Central memory CD4-positive, alpha-beta T cell (primary cell): Measurements from ENCODE around the gene ATG9B.
"Not testable (repeated sequence)": the region's sequence is repeated elsewhere in the genome, so short reads cannot be mapped to it uniquely, and the experiment has no call there.

Source experiments
- DNase-seq: peaks from one replicate; pipeline ENCODE4 v3.0.0; 2022

The ATG9B gene

GRCh38 chr7:151014950-151015349, 9.3 kb downstream of the ATG9B start:
- DNase-seq: peak; percentile 39

DNA sequence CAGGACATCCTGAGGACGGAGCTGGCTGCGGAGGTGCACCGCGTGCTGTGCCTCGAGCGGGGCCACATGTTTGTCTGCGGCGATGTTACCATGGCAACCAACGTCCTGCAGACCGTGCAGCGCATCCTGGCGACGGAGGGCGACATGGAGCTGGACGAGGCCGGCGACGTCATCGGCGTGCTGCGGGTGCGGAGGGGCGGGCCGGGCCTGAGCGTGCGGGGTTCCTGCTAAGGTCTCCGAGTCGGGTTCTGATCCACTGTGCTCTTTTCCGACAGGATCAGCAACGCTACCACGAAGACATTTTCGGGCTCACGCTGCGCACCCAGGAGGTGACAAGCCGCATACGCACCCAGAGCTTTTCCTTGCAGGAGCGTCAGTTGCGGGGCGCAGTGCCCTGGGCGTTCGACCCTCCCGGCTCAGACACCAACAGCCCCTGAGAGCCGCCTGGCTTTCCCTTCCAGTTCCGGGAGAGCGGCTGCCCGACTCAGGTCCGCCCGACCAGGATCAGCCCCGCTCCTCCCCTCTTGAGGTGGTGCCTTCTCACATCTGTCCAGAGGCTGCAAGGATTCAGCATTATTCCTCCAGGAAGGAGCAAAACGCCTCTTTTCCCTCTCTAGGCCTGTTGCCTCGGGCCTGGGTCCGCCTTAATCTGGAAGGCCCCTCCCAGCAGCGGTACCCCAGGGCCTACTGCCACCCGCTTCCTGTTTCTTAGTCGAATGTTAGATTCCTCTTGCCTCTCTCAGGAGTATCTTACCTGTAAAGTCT, 10.4 kb downstream of the ATG9B start:
- peak; percentile 96 for DNase-seq

GRCh38 chr7:151013356-151013732, 10.9 kb downstream of the ATG9B start:
- DNase-seq: no peak

DNA sequence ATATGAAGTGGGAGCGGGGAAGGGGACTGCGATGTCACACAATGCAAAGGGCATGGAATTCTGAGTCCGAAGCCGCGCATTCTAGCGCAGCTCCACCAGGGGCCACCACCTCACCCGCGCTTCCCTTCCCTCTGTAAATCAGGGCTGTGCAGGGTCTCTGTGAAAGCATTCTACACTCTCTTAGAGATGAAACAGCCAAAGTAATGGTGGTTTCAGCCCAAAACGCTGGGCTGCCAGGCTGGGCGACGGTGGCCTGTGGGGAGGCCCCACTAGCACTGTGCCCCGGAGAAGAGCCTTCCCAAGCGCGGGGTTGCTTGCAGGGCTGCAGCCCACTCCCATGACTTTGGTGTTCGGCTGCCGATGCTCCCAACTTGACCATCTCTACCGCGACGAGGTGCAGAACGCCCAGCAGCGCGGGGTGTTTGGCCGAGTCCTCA, 11.4 kb downstream of the ATG9B start:
- DNase-seq: peak; percentile 19

DNA sequence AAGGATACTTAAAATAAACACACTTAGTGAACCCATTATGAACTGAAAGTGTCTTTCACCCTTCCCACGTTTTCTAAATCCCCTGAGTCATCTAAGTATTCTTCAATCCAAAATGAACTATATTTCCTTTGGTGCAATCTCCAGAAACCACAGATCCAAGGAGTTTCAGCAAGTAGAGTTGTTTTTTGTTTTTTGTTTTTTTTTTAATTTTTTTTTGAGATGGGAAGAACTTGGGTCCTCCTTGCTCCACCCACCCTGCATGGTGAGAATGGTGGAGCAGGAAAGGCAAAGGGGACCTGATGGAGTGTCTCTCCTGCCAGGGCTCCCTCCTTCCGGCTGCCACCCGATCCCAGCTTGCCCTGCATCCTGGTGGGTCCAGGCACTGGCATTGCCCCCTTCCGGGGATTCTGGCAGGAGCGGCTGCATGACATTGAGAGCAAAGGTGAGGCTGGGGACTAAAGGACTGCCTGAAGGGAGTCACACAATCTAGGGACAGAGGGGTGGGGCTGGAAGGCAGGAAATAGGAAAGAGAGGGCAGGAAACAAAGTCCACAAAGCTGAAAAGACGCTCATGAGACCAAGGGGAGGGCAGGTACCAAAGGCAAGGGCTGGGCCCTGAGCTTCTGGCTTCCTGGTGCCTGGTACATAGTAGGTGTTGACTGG, 12.1 kb downstream of the ATG9B start:
- DNase-seq: no peak

- not testable (repeated sequence) for DNase-seq
These were observed 12.7 kb downstream of the ATG9B start for GRCh38 chr7:151011616-151012015.

- DNase-seq: no peak
These were observed 13.2 kb downstream of the ATG9B start for GRCh38 chr7:151011097-151011409.

DNA sequence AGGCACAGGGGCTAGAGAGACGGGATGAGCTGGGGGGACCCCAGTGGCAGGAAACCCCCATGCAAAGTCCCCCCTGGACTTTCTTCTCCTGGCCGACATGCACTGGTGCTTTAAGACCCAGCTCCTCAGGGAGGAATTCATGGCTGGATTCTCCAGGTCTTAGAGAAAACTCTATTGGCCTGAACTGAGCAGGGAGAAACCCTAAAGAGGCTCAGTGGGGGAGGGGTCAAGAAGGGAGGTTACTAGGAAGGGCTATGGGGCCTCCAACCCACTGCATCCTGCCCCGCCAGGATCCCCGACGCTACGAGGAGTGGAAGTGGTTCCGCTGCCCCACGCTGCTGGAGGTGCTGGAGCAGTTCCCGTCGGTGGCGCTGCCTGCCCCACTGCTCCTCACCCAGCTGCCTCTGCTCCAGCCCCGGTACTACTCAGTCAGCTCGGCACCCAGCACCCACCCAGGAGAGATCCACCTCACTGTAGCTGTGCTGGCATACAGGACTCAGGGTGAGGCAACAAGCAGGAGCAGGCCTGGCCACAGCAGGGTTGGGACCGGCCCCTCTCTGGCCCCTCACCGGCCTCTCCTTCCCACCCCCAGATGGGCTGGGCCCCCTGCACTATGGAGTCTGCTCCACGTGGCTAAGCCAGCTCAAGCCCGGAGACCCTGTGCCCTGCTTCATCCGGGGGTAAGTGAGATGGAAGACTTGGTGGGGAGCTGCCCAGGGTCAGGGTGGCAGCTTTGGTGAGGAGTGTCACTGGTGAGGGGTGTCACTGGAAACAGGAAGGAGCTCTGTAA, 13.8 kb downstream of the ATG9B start:
- DNase-seq: peak; percentile 54

- DNase-seq: no peak
These were observed 14.3 kb downstream of the ATG9B start for GRCh38 chr7:151010037-151010306.

GRCh38 chr7:151009327-151010036, 14.8 kb downstream of the ATG9B start:
- no peak for DNase-seq

DNA sequence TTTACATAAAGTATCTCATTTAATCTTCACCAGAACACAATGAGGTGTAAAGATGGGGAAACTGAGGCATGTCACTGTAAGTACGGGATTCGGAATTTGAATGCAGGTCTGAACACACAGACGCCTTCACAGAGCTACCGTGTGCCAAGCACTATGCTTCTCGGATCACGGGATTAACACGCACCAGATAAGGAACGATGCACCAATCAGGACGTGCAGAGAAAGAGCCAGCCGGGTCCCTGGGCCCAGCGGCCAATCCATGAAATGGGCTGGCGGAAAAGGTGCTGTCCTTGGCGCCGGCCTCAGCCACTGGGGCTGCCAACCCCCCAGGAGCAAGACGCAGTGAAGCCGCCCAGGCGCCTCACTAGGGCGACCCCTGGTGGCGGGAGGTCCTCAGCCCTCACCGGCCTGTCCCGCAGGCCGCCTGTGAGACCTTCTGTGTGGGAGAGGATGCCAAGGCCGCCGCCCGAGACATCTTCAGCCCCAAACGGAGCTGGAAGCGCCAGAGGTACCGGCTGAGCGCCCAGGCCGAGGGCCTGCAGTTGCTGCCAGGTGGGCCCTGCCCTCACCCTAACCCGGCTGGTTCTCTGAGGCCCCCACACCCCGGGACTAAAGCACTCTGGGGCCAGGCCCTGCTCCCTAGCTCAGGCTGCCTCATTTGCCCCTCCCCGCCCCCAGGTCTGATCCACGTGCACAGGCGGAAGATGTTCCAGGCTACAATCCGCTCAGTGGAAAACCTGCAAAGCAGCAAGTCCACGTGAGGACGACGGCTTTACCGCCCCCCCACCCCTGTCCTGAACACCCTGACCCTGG, 15.6 kb downstream of the ATG9B start:
- peak; percentile 76 for DNase-seq

GRCh38 chr7:151008143-151008510, 16.2 kb downstream of the ATG9B start:
- DNase-seq: peak; percentile 65

DNA sequence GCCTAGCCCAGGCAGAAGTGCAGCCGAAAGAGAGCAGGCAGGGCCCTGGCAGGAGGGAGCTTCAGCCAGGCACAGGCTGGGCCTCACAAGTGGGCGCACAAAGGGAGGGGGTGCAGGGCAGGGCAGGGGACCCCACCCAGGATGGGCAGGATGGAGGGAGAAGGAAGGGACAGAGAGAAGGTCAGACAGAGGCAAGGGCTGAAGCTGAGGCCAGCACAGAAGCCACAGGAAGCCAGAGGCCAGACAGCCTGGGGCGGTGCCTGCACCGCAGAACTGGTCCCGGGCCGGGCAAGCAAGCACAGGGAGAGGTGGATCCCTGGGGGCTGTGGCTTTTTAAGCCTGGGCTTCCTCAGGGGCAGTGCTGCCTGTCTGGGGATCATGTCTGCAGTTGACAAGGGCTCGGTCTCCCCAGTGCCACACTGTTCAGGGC, 16.8 kb downstream of the ATG9B start:
- DNase-seq: no peak

DNA sequence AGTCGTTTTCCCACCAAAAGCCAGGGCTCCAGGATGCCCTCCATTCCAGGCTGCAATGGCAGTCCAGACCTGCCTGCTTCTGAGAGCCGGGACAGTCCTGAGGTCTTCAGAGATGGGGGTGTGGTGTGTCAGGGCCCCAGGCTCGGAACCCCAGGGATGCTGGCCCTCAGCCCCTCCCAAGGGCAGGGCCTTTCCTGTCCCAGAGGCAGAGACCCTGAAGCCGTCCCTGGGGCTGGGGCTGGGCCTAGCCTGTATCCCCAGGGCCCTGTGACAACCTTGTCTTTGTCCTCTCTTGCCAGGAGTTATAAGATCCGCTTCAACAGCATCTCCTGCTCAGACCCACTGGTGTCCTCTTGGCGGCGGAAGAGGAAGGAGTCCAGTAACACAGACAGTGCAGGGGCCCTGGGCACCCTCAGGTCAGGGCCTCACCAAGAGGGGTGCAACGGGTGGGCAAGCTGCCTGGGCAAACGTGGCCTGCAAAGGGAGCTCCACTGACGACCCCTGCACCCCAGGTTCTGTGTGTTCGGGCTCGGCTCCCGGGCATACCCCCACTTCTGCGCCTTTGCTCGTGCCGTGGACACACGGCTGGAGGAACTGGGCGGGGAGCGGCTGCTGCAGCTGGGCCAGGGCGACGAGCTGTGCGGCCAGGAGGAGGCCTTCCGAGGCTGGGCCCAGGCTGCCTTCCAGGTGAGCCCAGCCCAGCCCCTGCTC, 17.5 kb downstream of the ATG9B start:
- DNase-seq: no peak

- DNase-seq: no peak
These were observed 18.7 kb downstream of the ATG9B start for GRCh38 chr7:151005566-151005965.

DNA sequence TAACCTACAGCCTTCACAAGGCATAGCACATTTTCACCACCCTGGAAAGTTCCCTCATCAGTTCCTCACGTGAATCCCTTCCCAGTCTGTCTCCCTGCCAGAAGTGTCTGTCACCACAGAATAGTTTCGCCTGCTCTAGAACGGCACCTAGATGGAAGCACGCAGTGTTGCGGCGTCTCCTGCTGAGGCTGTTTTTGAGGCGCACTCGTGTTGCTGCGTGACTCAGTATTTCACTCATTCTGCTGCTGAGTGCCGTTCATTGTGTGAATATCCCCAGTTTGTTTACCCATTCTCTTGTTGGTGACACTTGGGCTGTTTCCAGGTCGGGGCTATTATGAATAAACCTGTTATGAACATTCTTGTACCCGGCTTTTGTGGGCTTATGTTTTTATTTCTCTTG, 20.7 kb downstream of the ATG9B start:
- no peak for DNase-seq

DNA sequence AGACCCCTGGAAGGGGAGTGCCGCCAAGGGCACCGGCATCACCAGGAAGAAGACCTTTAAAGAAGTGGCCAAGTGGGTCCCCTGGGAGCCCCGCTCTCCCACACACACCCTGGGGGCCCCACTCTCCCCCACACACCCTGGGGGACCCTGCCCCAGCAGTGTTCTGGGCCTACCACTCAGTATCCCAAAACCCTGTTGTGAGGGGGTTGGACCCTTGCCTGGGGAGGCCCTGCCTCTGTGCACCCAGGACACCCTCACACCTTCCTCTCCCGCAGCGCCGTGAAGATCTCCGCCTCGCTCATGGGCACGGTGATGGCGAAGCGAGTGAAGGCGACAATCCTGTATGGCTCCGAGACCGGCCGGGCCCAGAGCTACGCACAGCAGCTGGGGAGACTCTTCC, 22.7 kb downstream of the ATG9B start:
- no peak for DNase-seq

DNA sequence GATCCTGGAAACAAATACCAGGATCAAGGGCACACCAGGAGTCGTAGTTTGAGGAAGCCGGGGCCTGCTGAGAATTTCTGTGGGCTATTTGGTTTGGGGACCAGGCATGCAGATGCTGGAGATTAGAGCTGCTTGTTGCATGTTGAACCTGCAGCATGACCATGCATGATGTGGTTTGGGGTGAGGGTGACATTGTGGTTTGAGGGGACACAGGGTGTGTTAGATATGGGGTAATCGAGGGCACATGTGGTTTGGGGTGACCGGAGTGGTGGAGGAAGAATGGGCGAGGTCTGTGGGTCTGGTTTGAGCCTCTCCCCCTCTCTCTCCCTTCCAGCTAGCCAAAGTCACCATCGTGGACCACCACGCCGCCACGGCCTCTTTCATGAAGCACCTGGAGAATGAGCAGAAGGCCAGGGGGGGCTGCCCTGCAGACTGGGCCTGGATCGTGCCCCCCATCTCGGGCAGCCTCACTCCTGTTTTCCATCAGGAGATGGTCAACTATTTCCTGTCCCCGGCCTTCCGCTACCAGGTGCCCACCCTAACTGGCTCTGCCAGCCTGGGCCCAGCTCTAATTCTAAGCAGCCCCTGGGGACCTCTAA, 23.3 kb downstream of the ATG9B start:
- no peak for DNase-seq

DNA sequence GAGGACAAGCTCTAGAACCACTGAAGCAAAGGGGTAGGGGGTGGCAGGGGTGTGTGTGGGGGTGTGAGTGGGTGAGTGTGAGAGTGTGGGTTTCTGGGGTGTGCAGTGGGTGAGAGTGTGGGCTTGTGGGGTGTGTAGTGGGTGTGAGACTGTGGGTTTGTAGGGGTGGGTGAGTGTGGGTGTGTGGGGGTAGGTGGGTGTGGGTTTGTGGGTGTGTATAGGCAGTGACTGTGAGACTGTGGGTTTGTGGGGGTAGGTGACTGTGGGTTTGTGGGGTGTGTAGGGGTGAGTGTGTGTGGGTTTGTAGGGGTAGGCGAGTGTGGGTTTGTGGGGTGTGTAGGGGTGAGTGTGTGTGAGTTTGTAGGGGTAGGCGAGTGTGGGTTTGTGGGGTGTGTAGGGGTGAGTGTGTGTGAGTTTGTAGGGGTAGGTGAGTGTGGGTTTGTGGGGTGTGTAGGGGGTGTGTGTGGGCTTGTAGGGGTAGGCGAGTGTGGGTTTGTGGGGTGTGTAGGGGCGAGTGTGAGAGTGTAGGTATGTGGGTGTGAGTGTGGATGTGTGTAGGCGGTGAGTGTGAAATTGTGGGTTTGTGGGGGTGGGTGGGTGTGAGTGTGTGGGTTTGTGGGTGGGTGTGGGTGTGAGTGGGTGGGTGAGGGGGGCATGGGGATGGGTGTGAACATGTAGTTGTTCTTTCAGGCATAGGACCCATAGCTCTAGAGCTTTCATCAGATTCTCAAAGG, 24.6 kb downstream of the ATG9B start:
- no peak for DNase-seq

- DNase-seq: no peak
These were observed 25.3 kb downstream of the ATG9B start for GRCh38 chr7:150999001-150999400.

DNA sequence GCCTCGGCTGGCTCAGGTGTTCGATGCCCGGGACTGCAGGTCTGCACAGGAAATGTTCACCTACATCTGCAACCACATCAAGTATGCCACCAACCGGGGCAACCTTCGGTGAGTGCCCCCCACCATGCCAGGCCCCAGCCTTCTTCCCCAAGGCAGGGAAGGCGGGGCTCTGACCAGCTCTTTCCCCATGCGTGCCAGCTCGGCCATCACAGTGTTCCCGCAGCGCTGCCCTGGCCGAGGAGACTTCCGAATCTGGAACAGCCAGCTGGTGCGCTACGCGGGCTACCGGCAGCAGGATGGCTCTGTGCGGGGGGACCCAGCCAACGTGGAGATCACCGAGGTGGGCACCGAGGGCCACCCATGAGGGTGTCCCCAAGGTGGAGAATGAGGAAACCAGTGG, 26.0 kb downstream of the ATG9B start:
- DNase-seq: no peak
